Testis (tissue), 3 donors: ENCODE results near the gene SGPL1. TPM values are rescaled to one million over a fixed set of nuclear protein-coding genes. Genes with fewer than 3 reads are reported as not detected.

Experiments used
- DNase-seq: peaks from one replicate; pipeline ENCODE4 v3.0.0-alpha.2; 2019
- H3K27ac ChIP-seq, 2 donors: fragments of 200-600 bp; sonication (generic); one replicate each; pipeline ENCODE4 v1.5.1; 2019
- H3K27me3 ChIP-seq: fragments of 200-600 bp; sonication (generic); one replicate; pipeline ENCODE4 v1.5.1; 2019
- H3K36me3 ChIP-seq: fragments of 200-600 bp; sonication (generic); one replicate; pipeline ENCODE4 v1.5.1; 2017; ENCODE audit warnings: low read depth; ENCODE audit errors: missing control alignments
- H3K4me1 ChIP-seq: fragments of 200-600 bp; sonication (generic); one replicate; pipeline ENCODE4 v1.5.1; 2019
- H3K4me3 ChIP-seq, 2 donors: fragments of 200-600 bp; sonication (generic); one replicate each; pipeline ENCODE4 v1.5.1; 2017 to 2019
- H3K9me3 ChIP-seq: fragments of 200-600 bp; sonication (generic); one replicate; pipeline ENCODE4 v1.5.1; 2017
- CTCF ChIP-seq, 3 experiments: fragments of 450-650 bp in 2 of 3; fragments of 200-600 bp in 1 of 3; sonication (generic) in 1 of 3; IDR thresholded peaks; one replicate each; pipeline ENCODE4 v1.5.1; 2016 to 2019; ENCODE audit warnings: antibody characterized with exemption in 3 of 3, mild to moderate bottlenecking in 2 of 3, moderate library complexity in 1 of 3
- POLR2A ChIP-seq: fragments of 450-650 bp; IDR thresholded peaks from one replicate; pipeline ENCODE4 v1.6.1; 2017; ENCODE audit warnings: antibody characterized with exemption, mild to moderate bottlenecking, moderate library complexity
- WGBS, 2 donors: methylation state at CpG; one replicate each; pipeline ENCODE4 v1.1.5; 2018; 5-methylcytosine and 5-hydroxymethylcytosine counted together
- intact Hi-C: fragments of 100-400 bp; cut with DNase I; formaldehyde crosslinking; loops from one replicate; pipeline ENCODE4 v1.15.1; 2023; ENCODE audit warnings: low total_unique reads
- polyA plus RNA-seq: library from polyadenylated mRNA; stranded (reverse); fragments of 350-450 nt; fragmentation: Illumina TruSeq; extraction: RNeasy Lipid Tissue Mini Kit (QIAGEN cat#74804); gene quantifications from one replicate; pipeline ENCODE4 v1.2.3, GENCODE V29; 2014; ENCODE audit warnings: low read depth, low replicate concordance; ENCODE audit not compliant: insufficient read depth
- total RNA-seq, 2 donors: library from RNA; depleted of rRNA; stranded (reverse); fragments of >200 nt; gene quantifications; one replicate each; pipeline ENCODE4 v1.2.3, GENCODE V29; 2016

The SGPL1 gene
- total and polyA plus RNA-seq, 3 donors from 2014 or later, result 38.5 to 70.1 (median 64.2) TPM

DNA sequence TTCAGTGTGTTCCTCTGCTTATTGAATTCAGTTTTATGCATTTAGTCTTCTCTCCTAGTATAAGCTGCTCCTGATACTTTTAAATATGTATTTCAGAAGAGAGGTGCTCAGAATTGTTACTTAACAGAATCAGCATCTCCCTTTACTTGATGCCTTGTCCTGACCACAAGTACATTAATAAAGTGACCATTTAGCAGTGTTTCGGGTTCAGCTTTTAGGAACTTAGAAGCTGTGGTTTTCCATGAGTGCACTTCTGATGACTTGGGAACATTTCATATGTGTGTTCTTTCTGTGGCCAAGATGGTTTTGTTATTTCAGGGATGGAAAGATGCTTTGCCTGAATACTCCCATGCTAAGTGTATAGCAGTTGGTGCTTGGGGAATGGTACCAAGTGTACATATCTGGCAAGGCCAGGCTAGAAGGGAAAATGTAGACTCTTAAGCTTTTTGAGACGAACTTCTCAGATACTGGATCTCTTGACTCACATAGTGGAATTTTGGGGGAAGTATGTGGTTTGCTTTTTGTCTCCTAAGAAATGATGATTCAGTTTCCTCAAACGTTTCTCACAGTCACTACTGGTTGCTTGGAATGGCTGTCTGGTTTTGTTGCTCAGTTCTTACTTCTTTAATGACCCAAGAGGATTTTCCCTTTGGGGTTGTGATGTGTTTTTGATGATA is 17.2 kb downstream of the SGPL1 start:
- Histone ChIP-seq H3K27me3 (no peaks in the 10 kb centered on the region), H3K4me3 (no peak overlapping the region), H3K4me1 (peaks cover 24% of the 10 kb centered on the region), H3K9me3 (no peaks in the 10 kb centered on the region), H3K36me3 (no peaks in the 10 kb centered on the region), H3K27ac (peak overlapping the region in 1 of 2 donors; percentile 17)
- TF ChIP-seq POLR2A (no peak), CTCF (IDR thresholded peaks at IDR 0.05) (no peak)
- intact Hi-C loops, result no loop called here
- 37 to 57% methylated on average over 3 of the region's 3 CpGs for WGBS, 2 donors
- DNase-seq, result no peak

DNA sequence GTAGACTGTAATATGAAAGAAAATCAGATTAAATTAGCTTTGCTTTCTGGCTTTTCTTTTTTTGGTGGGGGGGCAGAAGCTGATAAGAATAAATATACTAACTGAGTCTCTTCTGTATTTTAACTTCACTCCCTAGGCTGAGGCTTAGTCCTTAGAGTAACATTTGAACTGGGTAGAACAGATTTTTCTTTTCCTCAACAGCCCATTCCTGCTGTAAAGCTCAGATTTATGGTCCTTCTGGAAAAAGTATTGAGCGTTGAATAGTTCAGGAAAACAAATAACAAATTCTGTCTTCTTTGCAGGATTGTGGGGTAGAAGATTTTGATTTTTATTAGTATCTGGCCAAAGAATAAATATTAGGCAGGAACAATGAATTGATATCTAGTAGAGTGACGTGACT is 17.9 kb downstream of the SGPL1 start:
- WGBS, 2 donors, result 83 to 87% methylated on average over 2 of the region's 2 CpGs
- TF ChIP-seq POLR2A (no peak), CTCF (IDR thresholded peaks at IDR 0.05) (no peak)
- intact Hi-C loops, result no loop called here

DNA sequence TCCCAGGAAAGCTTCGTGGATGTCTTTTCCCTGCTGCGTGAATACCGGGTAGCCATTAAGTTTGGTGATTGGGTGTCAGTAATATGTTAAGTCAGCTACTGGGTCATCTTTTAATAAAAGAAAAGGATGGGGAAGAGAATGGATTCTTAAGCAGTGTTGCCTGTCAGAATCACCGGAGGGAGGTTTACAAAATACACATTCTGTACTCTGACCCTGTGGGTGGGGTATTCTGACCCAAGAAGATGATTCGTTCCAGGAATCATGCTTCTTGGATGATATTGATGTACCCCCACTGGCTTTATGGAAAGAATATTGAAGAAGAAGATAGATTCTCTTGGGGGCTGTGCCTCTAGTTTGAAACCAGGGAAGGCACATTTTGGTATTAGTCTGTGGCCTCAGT is 18.3 kb downstream of the SGPL1 start:
- H3K4me1 ChIP-seq, result peaks cover 18% of the 10 kb centered on the region

More for the DNA sequence above, 17.9 kb downstream of the SGPL1 start:
- H3K27ac ChIP-seq, result no peak overlapping the region
- peaks cover 21% of the 10 kb centered on the region for H3K4me1 ChIP-seq
- H3K36me3 ChIP-seq, result no peaks in the 10 kb centered on the region
- no peak overlapping the region for H3K4me3 ChIP-seq
- no peaks in the 10 kb centered on the region for H3K9me3 ChIP-seq
- no peaks in the 10 kb centered on the region for H3K27me3 ChIP-seq
- DNase-seq, result no peak

GRCh38 chr10:70834441-70835151 is 18.8 kb downstream of the SGPL1 start:
- no peak overlapping the region for H3K27ac ChIP-seq
- 80 to 85% methylated on average over 7 of the region's 7 CpGs for WGBS, 2 donors
- H3K4me1 ChIP-seq, result peaks cover 17% of the 10 kb centered on the region
- no peak for DNase-seq
- H3K27me3 ChIP-seq, result no peaks in the 10 kb centered on the region
- H3K36me3 ChIP-seq, result no peaks in the 10 kb centered on the region
- intact Hi-C loops, result no loop called here
- TF ChIP-seq CTCF (IDR thresholded peaks at IDR 0.05) (no peak), POLR2A (no peak)
- H3K4me3 ChIP-seq, result no peak overlapping the region
- H3K9me3 ChIP-seq, result no peaks in the 10 kb centered on the region

More for the DNA sequence above, 18.3 kb downstream of the SGPL1 start:
- Histone ChIP-seq H3K4me3 (no peak overlapping the region), H3K9me3 (no peaks in the 10 kb centered on the region), H3K36me3 (no peaks in the 10 kb centered on the region), H3K27me3 (no peaks in the 10 kb centered on the region), H3K27ac (no peak overlapping the region)
- WGBS, 2 donors, result 80 to 81% methylated on average over 5 of the region's 5 CpGs
- intact Hi-C loops, result no loop called here
- TF ChIP-seq POLR2A (no peak), CTCF (IDR thresholded peaks at IDR 0.05) (no peak)
- no peak for DNase-seq
